ENCODE measurements around the gene CXXC5. TPM values are rescaled to one million over a fixed set of nuclear protein-coding genes. Genes with fewer than 3 reads are reported as not detected.

The CXXC5 gene
- total and polyA plus RNA-seq, 4 donors = 21.2 to 75.8 (median 35.8) TPM

- H3K9me3 ChIP-seq (ENCODE audit: control insufficient read depth, low read length) = no peaks in the 10 kb centered on the region
- ATAC-seq (ENCODE audit: low FRiP score) = no peak
- H3K27ac ChIP-seq (ENCODE audit: low read depth in 1 of 2, low read length in 2 of 2) = no peak overlapping the region
- no peak for DNase-seq
- H3K36me3 ChIP-seq (ENCODE audit: control insufficient read depth in 1 of 2, insufficient read depth in 2 of 2, low read length in 1 of 2) = peaks cover 0 to 2% of the 10 kb centered on the region in 2 donors
- no peaks in the 10 kb centered on the region for H3K27me3 ChIP-seq (ENCODE audit: control insufficient read depth in 1 of 2, insufficient read depth in 2 of 2, low read length in 1 of 2)
- 24 to 26% methylated on average over 17 to 19 of the region's 19 CpGs for WGBS, 2 donors
- H3K4me3 ChIP-seq (ENCODE audit: low read length in 2 of 2) = no peak overlapping the region
- no peaks in the 10 kb centered on the region for H3K4me1 ChIP-seq (ENCODE audit: control insufficient read depth in 1 of 2, insufficient read depth in 2 of 2, low read length in 2 of 2)
- intact Hi-C loops (cut with DNase I) = loop anchor here in 1 of 2 donors (5.0 kb wide), 1 partner anchor 33 kb away; no protein-coding TSS in a partner anchor
Observed at GRCh38 chr5:139684881-139685749, 37.0 kb downstream of the CXXC5 start.

GRCh38 chr5:139685886-139686285, 37.7 kb downstream of the CXXC5 start:
- no peaks in the 10 kb centered on the region for H3K4me1 ChIP-seq (ENCODE audit: control insufficient read depth in 1 of 2, insufficient read depth in 2 of 2, low read length in 2 of 2)
- H3K4me3 ChIP-seq (ENCODE audit: low read length in 2 of 2) = no peak overlapping the region
- WGBS, 2 donors = 55 to 63% methylated on average over 5 of the region's 5 CpGs
- DNase-seq (no peak), ATAC-seq (ENCODE audit: low FRiP score) (no peak)
- peaks cover 0 to under 1% of the 10 kb centered on the region in 2 donors for H3K36me3 ChIP-seq (ENCODE audit: control insufficient read depth in 1 of 2, insufficient read depth in 2 of 2, low read length in 1 of 2)
- H3K9me3 ChIP-seq (ENCODE audit: control insufficient read depth, low read length) = no peaks in the 10 kb centered on the region
- no peaks in the 10 kb centered on the region for H3K27me3 ChIP-seq (ENCODE audit: control insufficient read depth in 1 of 2, insufficient read depth in 2 of 2, low read length in 1 of 2)
- intact Hi-C loops (cut with DNase I) = loop anchor here in 1 of 2 donors (5.0 kb wide), 1 partner anchor 34 kb away; no protein-coding TSS in a partner anchor
- H3K27ac ChIP-seq (ENCODE audit: low read depth in 1 of 2, low read length in 2 of 2) = peak overlapping the region in 1 of 2 donors; percentile 7

- no peak overlapping the region for H3K4me3 ChIP-seq (ENCODE audit: low read length in 2 of 2)
- no peaks in the 10 kb centered on the region for H3K9me3 ChIP-seq (ENCODE audit: control insufficient read depth, low read length)
- no peaks in the 10 kb centered on the region for H3K27me3 ChIP-seq (ENCODE audit: control insufficient read depth in 1 of 2, insufficient read depth in 2 of 2, low read length in 1 of 2)
- DNase-seq (no peak), ATAC-seq (ENCODE audit: low FRiP score) (no peak)
- WGBS, 2 donors = 75 to 82% methylated on average over 5 of the region's 5 CpGs
- H3K4me1 ChIP-seq (ENCODE audit: control insufficient read depth in 1 of 2, insufficient read depth in 2 of 2, low read length in 2 of 2) = no peaks in the 10 kb centered on the region
- intact Hi-C loops (cut with DNase I) = loop anchor here in 1 of 2 donors (5.0 kb wide), 1 partner anchor 34 kb away; no protein-coding TSS in a partner anchor
- H3K36me3 ChIP-seq (ENCODE audit: control insufficient read depth in 1 of 2, insufficient read depth in 2 of 2, low read length in 1 of 2) = no peaks in the 10 kb centered on the region
- H3K27ac ChIP-seq (ENCODE audit: low read depth in 1 of 2, low read length in 2 of 2) = no peak overlapping the region
Observed at GRCh38 chr5:139686356-139686705, 38.2 kb downstream of the CXXC5 start.

GRCh38 chr5:139686706-139687441, 38.7 kb downstream of the CXXC5 start:
- Histone ChIP-seq H3K9me3 (ENCODE audit: control insufficient read depth, low read length) (no peaks in the 10 kb centered on the region), H3K4me1 (ENCODE audit: control insufficient read depth in 1 of 2, insufficient read depth in 2 of 2, low read length in 2 of 2) (no peaks in the 10 kb centered on the region), H3K4me3 (ENCODE audit: low read length in 2 of 2) (no peak overlapping the region), H3K36me3 (ENCODE audit: control insufficient read depth in 1 of 2, insufficient read depth in 2 of 2, low read length in 1 of 2) (no peaks in the 10 kb centered on the region), H3K27me3 (ENCODE audit: control insufficient read depth in 1 of 2, insufficient read depth in 2 of 2, low read length in 1 of 2) (no peaks in the 10 kb centered on the region), H3K27ac (ENCODE audit: low read depth in 1 of 2, low read length in 2 of 2) (no peak overlapping the region)
- ATAC-seq (ENCODE audit: low FRiP score) = no peak
- no peak for DNase-seq
- WGBS, 2 donors = 52 to 55% methylated on average over 18 of the region's 18 CpGs
- intact Hi-C loops (cut with DNase I) = loop anchor here in 1 of 2 donors (5.0 kb wide), 1 partner anchor 35 kb away; no protein-coding TSS in a partner anchor

GRCh38 chr5:139687656-139688055, 39.5 kb downstream of the CXXC5 start:
- WGBS, 2 donors = 44 to 48% methylated on average over 6 of the region's 6 CpGs
- Histone ChIP-seq H3K27me3 (ENCODE audit: control insufficient read depth in 1 of 2, insufficient read depth in 2 of 2, low read length in 1 of 2) (no peaks in the 10 kb centered on the region), H3K27ac (ENCODE audit: low read depth in 1 of 2, low read length in 2 of 2) (no peak overlapping the region), H3K4me1 (ENCODE audit: control insufficient read depth in 1 of 2, insufficient read depth in 2 of 2, low read length in 2 of 2) (no peaks in the 10 kb centered on the region), H3K9me3 (ENCODE audit: control insufficient read depth, low read length) (no peaks in the 10 kb centered on the region), H3K4me3 (ENCODE audit: low read length in 2 of 2) (no peak overlapping the region), H3K36me3 (ENCODE audit: control insufficient read depth in 1 of 2, insufficient read depth in 2 of 2, low read length in 1 of 2) (no peaks in the 10 kb centered on the region)
- DNase-seq = no peak
- intact Hi-C loops (cut with DNase I) = loop anchor here in 1 of 2 donors (5.0 kb wide), 1 partner anchor 35 kb away; no protein-coding TSS in a partner anchor
- no peak for ATAC-seq (ENCODE audit: low FRiP score)

- 81 to 84% methylated on average over 14 of the region's 14 CpGs for WGBS, 2 donors
- no peak for DNase-seq
Observed at GRCh38 chr5:139688088-139688702, 40.0 kb downstream of the CXXC5 start.

GRCh38 chr5:139688751-139689372, 40.7 kb downstream of the CXXC5 start:
- Histone ChIP-seq H3K4me3 (ENCODE audit: low read length in 2 of 2) (no peak overlapping the region), H3K36me3 (ENCODE audit: control insufficient read depth in 1 of 2, insufficient read depth in 2 of 2, low read length in 1 of 2) (no peaks in the 10 kb centered on the region), H3K27me3 (ENCODE audit: control insufficient read depth in 1 of 2, insufficient read depth in 2 of 2, low read length in 1 of 2) (no peaks in the 10 kb centered on the region), H3K9me3 (ENCODE audit: control insufficient read depth, low read length) (no peaks in the 10 kb centered on the region), H3K4me1 (ENCODE audit: control insufficient read depth in 1 of 2, insufficient read depth in 2 of 2, low read length in 2 of 2) (no peaks in the 10 kb centered on the region), H3K27ac (ENCODE audit: low read depth in 1 of 2, low read length in 2 of 2) (no peak overlapping the region)
- DNase-seq = no peak
- ATAC-seq (ENCODE audit: low FRiP score) = no peak
- 79 to 81% methylated on average over 8 of the region's 8 CpGs for WGBS, 2 donors
- intact Hi-C loops (cut with DNase I) = loop anchor here in 1 of 2 donors (5.0 kb wide), 1 partner anchor 37 kb away; no protein-coding TSS in a partner anchor

More at GRCh38 chr5:139688088-139688702, 40.0 kb downstream of the CXXC5 start:
- ATAC-seq (ENCODE audit: low FRiP score) = no peak
- H3K36me3 ChIP-seq (ENCODE audit: control insufficient read depth in 1 of 2, insufficient read depth in 2 of 2, low read length in 1 of 2) = no peaks in the 10 kb centered on the region
- no peaks in the 10 kb centered on the region for H3K9me3 ChIP-seq (ENCODE audit: control insufficient read depth, low read length)
- intact Hi-C loops (cut with DNase I) = loop anchor here in 1 of 2 donors (5.0 kb wide), 1 partner anchor 36 kb away; no protein-coding TSS in a partner anchor
- no peak overlapping the region for H3K4me3 ChIP-seq (ENCODE audit: low read length in 2 of 2)
- no peak overlapping the region for H3K27ac ChIP-seq (ENCODE audit: low read depth in 1 of 2, low read length in 2 of 2)
- H3K27me3 ChIP-seq (ENCODE audit: control insufficient read depth in 1 of 2, insufficient read depth in 2 of 2, low read length in 1 of 2) = no peaks in the 10 kb centered on the region
- H3K4me1 ChIP-seq (ENCODE audit: control insufficient read depth in 1 of 2, insufficient read depth in 2 of 2, low read length in 2 of 2) = no peaks in the 10 kb centered on the region

GRCh38 chr5:139689631-139690063, 41.5 kb downstream of the CXXC5 start:
- Histone ChIP-seq H3K27me3 (ENCODE audit: control insufficient read depth in 1 of 2, insufficient read depth in 2 of 2, low read length in 1 of 2) (no peaks in the 10 kb centered on the region), H3K4me3 (ENCODE audit: low read length in 2 of 2) (no peak overlapping the region), H3K27ac (ENCODE audit: low read depth in 1 of 2, low read length in 2 of 2) (no peak overlapping the region), H3K9me3 (ENCODE audit: control insufficient read depth, low read length) (no peaks in the 10 kb centered on the region), H3K4me1 (ENCODE audit: control insufficient read depth in 1 of 2, insufficient read depth in 2 of 2, low read length in 2 of 2) (no peaks in the 10 kb centered on the region), H3K36me3 (ENCODE audit: control insufficient read depth in 1 of 2, insufficient read depth in 2 of 2, low read length in 1 of 2) (no peaks in the 10 kb centered on the region)
- intact Hi-C loops (cut with DNase I) = loop anchor here (2.0 to 5.0 kb wide), 3 partner anchors 37 to 73 kb away; no protein-coding TSS in a partner anchor
- 64 to 78% methylated on average over 14 to 16 of the region's 16 CpGs for WGBS, 2 donors
- DNase-seq (no peak), ATAC-seq (ENCODE audit: low FRiP score) (peak; percentile 16)

Measured in aorta (tissue), 5 donors.